GM23248 (cell line): ENCODE measurements around the gene SLC44A2.

Source experiments
- EZH2 ChIP-seq: fragments of 200-600 bp; sonication (generic); IDR thresholded peaks from 2 replicates; pipeline ENCODE4 v1.6.1; 2018; ENCODE audit warnings: antibody characterized with exemption, mild to moderate bottlenecking; ENCODE audit not compliant: insufficient read depth, poor library complexity, severe bottlenecking
- EZH2phosphoT487 ChIP-seq: fragments of 200-600 bp; sonication (generic); IDR thresholded peaks from 2 replicates; pipeline ENCODE4 v1.6.1; 2018; ENCODE audit warnings: antibody characterized with exemption, moderate library complexity, mild to moderate bottlenecking, low read depth; ENCODE audit not compliant: insufficient read depth

- TF ChIP-seq EZH2phosphoT487 (no peak), EZH2 (no peak)
These were observed 9.6 kb downstream of the SLC44A2 start for GRCh38 chr19:10634963-10635362.
